ENCODE data around the gene KCND3.

The KCND3 gene

DNA sequence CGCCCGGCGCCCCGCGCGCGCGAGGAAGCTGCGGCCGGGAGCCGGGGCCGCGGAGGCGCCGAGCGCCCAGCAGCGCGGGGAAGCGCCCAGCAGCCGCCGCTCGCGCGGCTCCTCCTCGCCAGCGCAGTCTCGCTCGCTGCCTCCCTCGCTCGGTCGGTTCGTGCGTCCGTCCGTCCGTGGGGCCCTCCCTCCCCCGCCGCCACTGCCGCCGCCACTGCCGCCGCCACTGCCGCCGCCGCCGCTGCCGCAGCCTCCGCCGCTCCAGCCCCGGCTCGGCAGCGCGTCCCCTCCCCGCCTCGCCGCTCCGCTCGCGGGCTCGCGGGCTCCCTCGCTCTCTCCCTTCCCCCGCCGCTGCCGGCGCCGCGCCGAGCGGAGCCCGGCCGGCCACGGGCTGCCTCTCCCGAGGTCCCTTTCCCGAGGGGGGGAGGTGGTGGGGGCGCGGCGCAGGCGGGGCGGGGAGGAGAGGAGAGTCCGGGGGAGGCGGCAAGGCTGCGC lies at the start of gene KCND3:
Gene KCND3 (minus strand): TSS at position 138 of the 495 bp plus-strand sequence.
- DNase-seq (ENCODE audit: low read depth in 1 of 2, low spot score in 1 of 2), result no peak

GRCh38 chr1:112034277-112034676 lies 44.8 kb upstream of the KCND3 start:
- no peak for DNase-seq (ENCODE audit: low read depth in 1 of 2, low spot score in 1 of 2)

DNA sequence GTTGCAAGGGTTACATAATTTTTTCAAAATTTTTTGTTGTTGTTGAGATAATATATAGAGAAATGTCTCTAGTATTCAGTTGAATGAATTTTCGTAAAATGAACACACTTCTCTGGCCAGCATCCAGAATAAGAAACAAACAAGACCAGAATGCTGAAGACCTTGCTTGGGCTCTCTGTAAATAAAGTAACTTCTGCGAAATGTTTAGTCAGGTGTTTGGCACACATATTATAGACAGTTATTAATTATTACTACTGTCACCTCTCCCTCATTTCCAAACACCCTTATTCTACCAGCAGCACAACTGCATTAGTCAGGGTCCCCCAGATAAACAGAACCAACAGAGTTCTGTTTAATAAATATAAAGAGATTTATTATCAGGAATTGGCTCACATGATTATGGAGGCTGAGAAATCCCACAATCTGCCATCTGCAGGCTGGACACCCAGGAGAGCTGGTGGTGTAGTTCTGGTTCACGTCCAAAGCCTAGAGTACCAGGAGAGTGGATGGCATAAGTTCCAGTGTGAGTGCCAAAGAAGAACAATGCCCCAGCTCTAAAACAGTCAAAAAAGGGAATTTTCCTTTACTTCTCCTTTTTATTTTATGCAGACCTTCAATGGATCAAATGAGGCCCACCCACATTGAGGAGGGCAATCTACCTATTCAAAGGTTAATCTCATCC lies 44.1 kb upstream of the KCND3 start:
- no peak for DNase-seq (ENCODE audit: low read depth in 1 of 2, low spot score in 1 of 2)

DNA sequence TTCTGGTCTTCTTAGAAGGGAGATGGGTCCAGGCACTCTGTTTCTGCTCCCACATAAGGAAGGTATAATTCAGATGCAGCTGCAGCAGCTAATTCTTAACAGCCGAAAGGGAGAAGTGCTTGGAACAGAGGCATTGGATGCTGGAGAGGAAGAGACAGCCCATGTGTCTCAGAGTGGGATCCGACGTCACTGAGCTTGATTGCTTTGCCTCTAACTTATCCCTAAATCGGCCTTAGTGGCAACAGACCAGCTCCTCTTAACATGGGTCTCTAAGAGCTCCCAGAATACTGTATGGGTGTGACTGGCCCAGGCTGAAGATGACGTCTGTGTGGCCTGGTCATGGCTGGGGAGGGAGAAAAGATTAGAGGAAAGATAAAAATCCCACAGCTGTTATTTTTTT lies 40.7 kb upstream of the KCND3 start:
- no peak for DNase-seq (ENCODE audit: low read depth in 1 of 2, low spot score in 1 of 2)

DNA sequence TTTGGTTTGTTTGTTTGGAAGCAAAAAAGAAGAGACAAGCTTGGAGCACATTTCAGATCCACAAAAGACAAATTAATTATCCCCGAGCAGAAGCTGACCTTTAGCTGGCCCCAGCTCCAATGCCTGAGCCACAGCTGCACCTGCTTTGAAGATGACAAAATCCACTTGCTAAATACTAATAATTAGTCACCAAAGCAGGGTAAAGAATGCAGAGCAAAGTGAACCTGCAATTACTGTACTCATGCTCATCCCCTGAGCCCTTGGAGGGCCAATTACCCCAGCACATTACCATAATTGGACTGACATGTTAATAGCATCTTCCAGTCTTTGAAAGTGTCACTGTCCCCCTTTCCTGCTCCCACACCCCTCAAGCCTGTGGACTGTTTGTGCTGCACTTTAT lies 38.2 kb upstream of the KCND3 start:
- DNase-seq (ENCODE audit: low read depth in 1 of 2, low spot score in 1 of 2), result no peak

DNA sequence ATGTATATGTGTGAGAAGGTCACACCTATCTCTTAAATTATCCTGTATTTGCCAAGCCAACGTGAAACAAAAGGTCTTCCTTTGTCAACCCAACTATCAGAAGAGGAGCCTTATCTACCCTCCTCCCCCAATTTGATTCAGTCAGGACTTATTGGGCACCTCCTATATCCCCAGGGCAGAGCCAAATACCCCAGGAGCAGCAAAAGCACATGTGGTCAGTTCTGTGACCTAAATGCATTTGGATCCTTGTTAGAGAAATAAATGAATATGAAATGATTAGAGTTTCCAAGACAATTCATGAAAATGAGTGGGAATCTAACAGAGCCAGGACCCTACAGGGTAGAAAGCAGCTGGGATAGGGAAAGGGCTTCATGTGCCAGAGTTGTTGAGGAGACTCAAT lies 37.0 kb upstream of the KCND3 start:
- no peak for DNase-seq (ENCODE audit: low read depth in 1 of 2, low spot score in 1 of 2)

GRCh38 chr1:112026016-112026415 lies 36.5 kb upstream of the KCND3 start:
- no peak for DNase-seq (ENCODE audit: low read depth in 1 of 2, low spot score in 1 of 2)

DNA sequence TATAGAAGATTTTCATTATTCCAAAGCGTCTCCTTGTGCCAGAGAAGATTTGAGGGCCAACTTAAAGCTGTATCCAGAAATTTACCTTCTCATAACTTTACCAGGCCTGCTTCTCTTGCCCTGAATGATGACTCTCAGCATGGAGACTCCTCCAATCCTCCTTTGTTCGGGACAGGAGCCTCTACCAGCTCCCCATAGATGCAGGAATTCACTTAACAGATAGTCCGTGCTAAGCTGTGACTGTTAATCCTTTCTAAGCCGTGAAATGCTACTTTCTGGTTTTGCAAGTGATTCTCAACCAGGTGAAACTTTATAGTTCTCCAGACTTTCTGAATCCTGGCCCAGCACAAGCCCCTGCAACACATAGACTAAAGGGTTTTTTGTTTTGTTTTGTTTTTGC lies 31.8 kb upstream of the KCND3 start:
- DNase-seq (ENCODE audit: low read depth in 1 of 2, low spot score in 1 of 2), result no peak

DNA sequence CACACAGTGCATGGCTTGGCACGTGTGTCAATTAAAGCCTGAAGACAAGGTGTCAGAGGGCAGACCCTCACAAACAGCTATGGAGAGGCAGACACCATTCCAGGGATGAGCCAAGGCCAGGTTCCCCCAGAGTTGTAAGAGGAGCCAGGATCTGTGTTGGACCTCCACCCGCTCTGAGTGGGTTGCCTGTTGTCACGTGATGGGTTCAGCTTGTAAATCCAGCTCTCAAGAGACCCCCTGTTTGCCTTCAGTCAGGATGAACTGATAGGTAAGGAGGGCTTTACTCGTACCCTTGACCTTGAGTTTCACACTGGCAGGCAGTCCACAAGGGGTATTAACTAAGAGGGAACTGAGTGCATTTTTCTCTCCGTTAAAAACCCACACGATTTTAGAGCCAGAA lies 27.7 kb upstream of the KCND3 start:
- DNase-seq (ENCODE audit: low read depth in 1 of 2, low spot score in 1 of 2), result no peak

DNA sequence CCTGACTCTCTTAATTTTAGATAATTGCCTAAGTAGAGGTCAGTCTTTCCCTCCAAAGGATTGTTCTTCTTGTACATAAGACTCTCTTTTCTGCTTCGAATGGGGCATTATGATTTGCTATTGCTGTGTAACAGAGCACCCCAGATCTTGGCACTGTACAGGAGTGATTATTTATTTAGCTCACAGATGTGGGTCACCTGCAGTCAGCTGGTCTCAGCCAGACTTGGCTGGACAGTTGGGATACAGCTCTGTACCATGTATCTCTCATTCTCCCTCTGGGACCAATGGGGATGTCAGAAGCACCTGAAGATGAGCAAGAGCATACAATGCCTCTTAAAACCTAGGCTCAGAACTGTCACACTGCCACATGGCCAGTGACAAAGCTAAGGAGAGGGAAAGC lies 23.4 kb upstream of the KCND3 start:
- no peak for DNase-seq (ENCODE audit: low read depth in 1 of 2, low spot score in 1 of 2)

- no peak for DNase-seq (ENCODE audit: low read depth in 1 of 2, low spot score in 1 of 2)
These were observed 21.7 kb upstream of the KCND3 start for GRCh38 chr1:112011202-112011601.

DNA sequence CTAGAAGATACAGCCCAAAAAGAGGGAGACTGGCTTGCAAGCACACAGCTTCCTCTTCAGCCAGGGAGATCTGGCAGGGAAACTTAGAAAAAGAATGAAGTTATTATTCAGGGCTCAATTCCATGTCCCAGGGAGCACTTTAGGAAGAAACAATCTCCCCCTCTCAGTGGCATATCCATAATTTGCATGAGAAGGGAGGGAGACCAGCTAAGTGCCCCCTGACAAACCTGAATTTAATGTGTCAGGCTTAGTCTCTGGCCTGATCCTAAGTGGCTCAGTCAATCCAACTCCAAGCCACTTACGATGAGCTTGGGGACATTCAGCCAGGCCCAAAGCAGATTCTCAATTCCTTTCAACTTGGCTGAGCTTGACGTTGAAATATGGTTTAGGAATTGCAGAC lies 17.7 kb upstream of the KCND3 start:
- no peak for DNase-seq (ENCODE audit: low read depth in 1 of 2, low spot score in 1 of 2)

- no peak for DNase-seq (ENCODE audit: low read depth in 1 of 2, low spot score in 1 of 2)
These were observed 17.1 kb upstream of the KCND3 start for GRCh38 chr1:112006416-112007025.

DNA sequence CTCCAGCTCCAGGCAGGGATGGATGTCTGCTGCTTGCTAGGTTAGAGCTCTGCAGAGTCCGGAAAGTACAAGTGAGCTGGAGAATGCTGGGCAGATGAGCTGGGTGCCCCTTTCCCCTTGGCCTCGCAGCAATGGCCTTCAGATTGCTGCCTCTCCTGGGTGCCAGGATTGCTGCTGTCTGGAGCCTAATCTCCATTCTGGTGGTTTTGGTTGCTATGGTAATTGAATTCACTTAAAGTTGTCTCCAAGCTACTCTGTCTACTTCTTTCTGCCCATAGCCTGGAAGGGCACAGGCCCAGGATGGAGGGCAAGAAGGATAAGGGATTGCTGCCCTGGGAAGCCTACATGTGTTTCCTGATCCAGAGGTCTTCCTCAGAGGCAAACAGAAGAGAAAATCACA lies 14.6 kb upstream of the KCND3 start:
- DNase-seq (ENCODE audit: low read depth in 1 of 2, low spot score in 1 of 2), result no peak

DNA sequence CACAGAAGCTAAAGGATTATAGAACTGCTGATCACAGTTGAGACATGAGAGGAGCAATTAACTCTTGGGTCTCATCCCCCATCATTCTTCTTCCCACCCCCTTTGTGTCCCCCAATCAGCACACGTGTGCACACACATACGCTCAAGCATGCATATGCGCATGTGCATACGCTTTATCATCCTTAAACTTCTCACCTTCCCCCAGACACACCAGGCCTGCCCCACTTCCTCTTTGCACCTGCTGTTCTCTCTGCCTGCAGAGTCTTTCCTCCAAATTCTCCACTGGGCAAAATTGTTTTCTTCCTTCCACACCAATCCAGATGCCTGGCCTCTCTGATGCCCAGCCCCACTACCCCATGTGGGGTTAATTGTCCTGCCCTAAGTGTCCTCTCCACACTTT lies 13.0 kb upstream of the KCND3 start:
- no peak for DNase-seq (ENCODE audit: low read depth in 1 of 2, low spot score in 1 of 2)

DNA sequence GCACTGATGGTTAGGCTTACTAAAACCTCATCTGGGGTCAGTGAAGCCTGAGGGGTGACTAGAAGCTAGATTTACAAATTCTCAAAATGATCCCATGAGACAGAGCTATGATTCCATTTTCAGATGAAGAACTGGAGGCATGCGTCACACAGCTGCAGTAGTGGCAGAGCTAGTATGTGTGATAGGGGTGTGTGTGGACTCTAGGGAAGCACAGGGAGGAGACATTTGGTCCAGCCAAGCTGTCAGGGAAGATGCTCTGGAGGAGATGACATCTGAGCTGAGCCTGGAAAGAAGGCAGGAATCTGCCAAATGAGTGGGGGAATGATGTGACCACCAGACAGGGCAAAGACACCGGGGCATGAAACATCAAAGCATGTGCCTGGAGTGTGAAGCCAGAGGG lies 12.0 kb upstream of the KCND3 start:
- no peak for DNase-seq (ENCODE audit: low read depth in 1 of 2, low spot score in 1 of 2)

DNA sequence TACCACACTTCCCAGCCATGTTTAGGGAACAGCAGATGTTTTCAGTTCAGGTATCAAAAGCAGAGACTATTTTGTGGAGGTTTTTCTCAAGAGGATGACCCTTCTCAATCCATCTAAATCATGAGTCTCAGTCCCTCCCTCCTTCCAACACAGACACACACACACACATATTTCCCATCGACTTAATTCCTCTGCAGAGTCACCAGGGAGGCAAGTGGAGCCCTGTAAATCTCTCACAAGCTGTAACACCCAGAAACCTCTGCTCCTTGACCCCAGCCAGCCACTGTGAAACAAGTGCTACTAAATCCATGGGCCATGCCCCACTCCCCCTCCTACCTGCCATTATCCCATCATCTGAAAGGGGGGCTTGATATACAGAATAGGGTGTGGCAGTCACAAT lies 10.6 kb upstream of the KCND3 start:
- DNase-seq (ENCODE audit: low read depth in 1 of 2, low spot score in 1 of 2), result no peak

DNA sequence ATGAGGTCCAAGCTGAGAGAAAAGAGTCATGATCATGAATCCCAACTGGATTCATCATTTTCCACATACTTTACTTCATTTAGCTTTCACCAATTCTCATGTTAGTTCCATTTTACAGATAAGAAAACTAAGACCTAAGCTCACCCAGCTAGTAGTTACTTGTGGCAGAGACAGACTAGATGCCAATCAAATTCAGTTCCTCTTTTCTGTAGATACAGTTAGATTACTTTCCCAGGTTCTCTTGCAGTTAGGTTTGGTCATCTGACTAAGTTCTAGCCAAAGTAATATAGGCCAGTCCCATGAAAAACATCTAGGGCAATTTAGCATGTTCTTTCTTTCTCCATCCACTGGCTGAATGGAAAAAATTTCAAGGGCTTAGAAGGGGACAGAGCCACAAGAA lies 8.9 kb upstream of the KCND3 start:
- DNase-seq (ENCODE audit: low read depth in 1 of 2, low spot score in 1 of 2), result no peak

- DNase-seq (ENCODE audit: low read depth in 1 of 2, low spot score in 1 of 2), result no peak
These were observed 3.0 kb upstream of the KCND3 start for GRCh38 chr1:111992476-111992875.

DNA sequence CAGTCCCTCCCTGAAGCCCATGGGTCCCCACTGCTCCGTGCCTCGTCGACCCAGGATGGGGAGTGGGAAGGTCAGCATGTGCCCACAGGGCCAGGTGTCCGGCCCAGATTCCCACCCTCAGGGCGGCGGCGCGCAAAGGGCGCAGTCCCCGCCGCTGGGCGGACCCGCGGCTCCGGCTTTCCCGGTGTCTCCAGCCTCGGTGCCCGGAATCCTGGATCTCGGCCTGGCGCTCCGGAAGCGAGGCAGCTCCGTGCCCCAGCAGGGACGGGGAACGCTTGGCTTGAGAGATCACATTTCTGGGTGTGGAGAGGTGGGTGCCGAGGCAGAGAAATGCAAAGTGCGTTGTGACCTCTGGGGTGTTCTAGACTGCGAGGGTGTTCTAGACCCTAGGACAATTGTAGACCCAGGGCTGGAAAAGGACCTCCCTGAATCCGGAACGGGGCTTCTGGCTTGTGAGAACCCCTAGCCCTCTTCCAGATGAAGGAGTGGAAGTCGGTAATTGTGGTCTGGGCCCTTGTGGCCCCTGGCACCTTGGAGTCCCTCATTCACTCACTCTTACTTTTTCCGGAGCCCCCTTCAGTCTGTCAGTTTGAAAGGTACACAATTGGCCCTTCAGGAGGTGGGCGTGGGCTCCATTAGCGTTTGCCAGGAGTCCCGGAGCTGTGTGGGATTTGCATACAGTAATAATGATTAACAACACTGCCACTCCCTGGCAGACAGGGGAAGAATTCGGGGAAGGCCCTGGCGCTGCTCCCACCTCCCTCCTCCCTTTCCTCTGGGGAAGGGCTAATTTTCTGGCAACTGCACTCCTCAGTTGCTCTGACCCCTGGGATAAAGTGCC lies 1.6 kb upstream of the KCND3 start:
- no peak for DNase-seq (ENCODE audit: low read depth in 1 of 2, low spot score in 1 of 2)

GRCh38 chr1:111990026-111990877 lies 784 bp upstream of the KCND3 start:
- no peak for DNase-seq (ENCODE audit: low read depth in 1 of 2, low spot score in 1 of 2)
